Adrenal gland (tissue), 5 donors: ENCODE measurements around the gene LYRM2.

Source experiments
- POLR2A ChIP-seq, 2 donors: fragments of 450-650 bp; IDR thresholded peaks; one replicate each; pipeline ENCODE4 v1.6.1; 2017; ENCODE audit warnings: antibody characterized with exemption in 2 of 2, mild to moderate bottlenecking in 2 of 2, moderate library complexity in 1 of 2
- TF ChIP-seq, protein P1 (sequence below), 6 experiments: fragments of 450-650 bp in 4 of 6; fragments of 200-600 bp in 2 of 6; sonication (generic) in 1 of 6; IDR thresholded peaks; 1 replicate in 5 of 6; 2 replicates in 1 of 6; pipeline versions ENCODE4 v1.5.1 to v1.8.0; 2016 to 2021; ENCODE audit warnings: antibody characterized with exemption in 6 of 6, mild to moderate bottlenecking in 2 of 6, moderate library complexity in 1 of 6
- donor health status: DM: no; HTN: no; CAD: no.

GRCh38 chr6:89611666-89612065 is 26.9 kb downstream of the LYRM2 start:
- TF ChIP-seq, protein P1, sequence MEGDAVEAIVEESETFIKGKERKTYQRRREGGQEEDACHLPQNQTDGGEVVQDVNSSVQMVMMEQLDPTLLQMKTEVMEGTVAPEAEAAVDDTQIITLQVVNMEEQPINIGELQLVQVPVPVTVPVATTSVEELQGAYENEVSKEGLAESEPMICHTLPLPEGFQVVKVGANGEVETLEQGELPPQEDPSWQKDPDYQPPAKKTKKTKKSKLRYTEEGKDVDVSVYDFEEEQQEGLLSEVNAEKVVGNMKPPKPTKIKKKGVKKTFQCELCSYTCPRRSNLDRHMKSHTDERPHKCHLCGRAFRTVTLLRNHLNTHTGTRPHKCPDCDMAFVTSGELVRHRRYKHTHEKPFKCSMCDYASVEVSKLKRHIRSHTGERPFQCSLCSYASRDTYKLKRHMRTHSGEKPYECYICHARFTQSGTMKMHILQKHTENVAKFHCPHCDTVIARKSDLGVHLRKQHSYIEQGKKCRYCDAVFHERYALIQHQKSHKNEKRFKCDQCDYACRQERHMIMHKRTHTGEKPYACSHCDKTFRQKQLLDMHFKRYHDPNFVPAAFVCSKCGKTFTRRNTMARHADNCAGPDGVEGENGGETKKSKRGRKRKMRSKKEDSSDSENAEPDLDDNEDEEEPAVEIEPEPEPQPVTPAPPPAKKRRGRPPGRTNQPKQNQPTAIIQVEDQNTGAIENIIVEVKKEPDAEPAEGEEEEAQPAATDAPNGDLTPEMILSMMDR (IDR thresholded peaks at IDR 0.05): no peak
- TF ChIP-seq POLR2A (IDR thresholded peaks at IDR 0.05): no peak
